Hepatocyte (in vitro differentiated cells): Measurements from ENCODE around the gene MSL3B.
A peak's percentile ranks its signal among the peaks of the same experiment; 100 is the strongest.

ENCODE experiments used
- DNase-seq: peaks from one replicate; pipeline ENCODE4 v3.0.0-alpha.2; 2016; ENCODE audit warnings: low spot score
- H2AFZ ChIP-seq: fragments of 200-600 bp; sonication (generic); 2 replicates; pipeline ENCODE4 v1.6.0; 2016; ENCODE audit warnings: antibody characterized with exemption, mild to moderate bottlenecking
- H3K27ac ChIP-seq: fragments of 200-600 bp; sonication (generic); 2 replicates; pipeline ENCODE4 v1.5.1; 2016; ENCODE audit warnings: mild to moderate bottlenecking
- H3K27me3 ChIP-seq: fragments of 200-600 bp; sonication (generic); 2 replicates; pipeline ENCODE4 v1.6.1; 2016
- H3K36me3 ChIP-seq: fragments of 200-600 bp; sonication (generic); replicated peaks from 2 replicates; pipeline ENCODE4 v1.5.1; 2016; ENCODE audit warnings: low read depth; ENCODE audit not compliant: insufficient read depth
- H3K4me1 ChIP-seq: fragments of 200-600 bp; sonication (generic); 2 replicates; pipeline ENCODE4 v1.5.1; 2016; ENCODE audit warnings: mild to moderate bottlenecking, moderate library complexity; ENCODE audit not compliant: insufficient read depth
- H3K4me2 ChIP-seq: fragments of 200-600 bp; sonication (generic); 2 replicates; pipeline ENCODE4 v1.6.0; 2016
- H3K4me3 ChIP-seq: fragments of 200-600 bp; sonication (generic); 2 replicates; pipeline ENCODE4 v1.5.1; 2016; ENCODE audit warnings: mild to moderate bottlenecking
- H3K79me2 ChIP-seq: fragments of 200-600 bp; sonication (generic); 2 replicates; pipeline ENCODE4 v1.6.0; 2017; ENCODE audit warnings: mild to moderate bottlenecking
- H3K9me2 ChIP-seq: fragments of 200-600 bp; sonication (generic); replicated peaks from 2 replicates; pipeline ENCODE4 v1.6.0; 2017; ENCODE audit warnings: mild to moderate bottlenecking; ENCODE audit not compliant: insufficient read depth
- H3K9me3 ChIP-seq: fragments of 200-600 bp; sonication (generic); 2 replicates; pipeline ENCODE4 v1.5.1; 2016; ENCODE audit warnings: low read depth, mild to moderate bottlenecking
- H4K20me1 ChIP-seq: fragments of 200-600 bp; sonication (generic); 2 replicates; pipeline ENCODE4 v1.6.0; 2016; ENCODE audit warnings: mild to moderate bottlenecking; ENCODE audit not compliant: insufficient read depth, poor library complexity, severe bottlenecking
- EZH2 ChIP-seq: fragments of 200-600 bp; sonication (generic); IDR thresholded peaks from 2 replicates; pipeline ENCODE4 v1.6.1; 2016; ENCODE audit warnings: antibody characterized with exemption, mild to moderate bottlenecking, borderline replicate concordance
- EZH2phosphoT487 ChIP-seq: fragments of 200-600 bp; sonication (generic); IDR thresholded peaks from one replicate; pipeline ENCODE4 v1.6.1; 2018; ENCODE audit warnings: antibody characterized with exemption, mild to moderate bottlenecking, low read depth, moderate library complexity; ENCODE audit not compliant: unreplicated experiment, severe bottlenecking
- WGBS: methylation state at CpG from one replicate; pipeline ENCODE4 v1.1.6; 2016; ENCODE audit warnings: low lambda C conversion rate; ENCODE audit errors: missing lambda C conversion rate; 5-methylcytosine and 5-hydroxymethylcytosine counted together
- TF ChIP-seq, protein P1 (sequence below): fragments of 200-600 bp; sonication (generic); IDR thresholded peaks from 2 replicates; pipeline ENCODE4 v1.5.1; 2016; ENCODE audit warnings: antibody characterized with exemption, mild to moderate bottlenecking; ENCODE audit not compliant: poor library complexity

The MSL3B gene

DNA sequence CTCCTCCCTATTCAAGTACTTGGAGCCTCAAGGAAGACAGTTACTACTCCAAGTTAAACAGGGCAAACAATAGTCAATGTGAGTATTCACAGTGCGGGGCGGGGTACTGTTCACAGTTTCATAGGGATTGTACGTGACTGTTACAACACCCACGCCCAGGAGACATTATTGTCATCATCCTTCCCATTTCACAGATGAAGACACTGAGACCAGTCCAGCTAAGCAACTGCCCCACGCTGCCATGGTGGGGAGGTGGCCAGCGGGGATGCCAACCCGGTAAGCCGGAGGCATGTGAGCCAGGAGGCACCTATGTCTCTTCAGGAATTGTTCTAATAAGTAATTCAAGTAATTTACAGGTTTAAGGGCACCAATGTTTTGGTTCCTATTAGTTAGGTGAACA is 14.8 kb downstream of the MSL3B start:
- H3K9me3 ChIP-seq, result no peaks in the 10 kb centered on the region
- DNase-seq, result no peak
- peak overlapping the region; percentile 24 for H2AFZ ChIP-seq

DNA sequence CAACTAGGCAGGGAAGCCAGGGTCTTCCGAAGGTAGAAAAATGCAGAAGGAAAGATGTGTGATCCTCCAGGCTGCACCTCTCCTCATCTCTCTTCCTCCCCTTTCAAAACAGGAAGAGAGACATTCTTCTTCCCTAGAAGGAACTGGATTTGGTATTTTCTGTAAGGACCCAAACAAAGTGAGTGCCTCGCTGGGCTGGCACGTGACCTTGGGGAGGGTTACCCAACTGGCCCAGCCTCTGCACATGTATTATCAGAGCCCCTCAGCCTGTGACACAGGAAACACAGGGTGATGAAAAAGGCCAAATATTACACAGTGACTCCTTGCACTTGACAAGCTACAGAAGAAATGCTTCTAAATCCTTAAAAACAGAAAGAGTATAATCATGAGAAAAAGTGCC is 16.1 kb downstream of the MSL3B start:
- WGBS, result 86% methylated on average over 3 of the region's 3 CpGs
- no peak overlapping the region for H3K27ac ChIP-seq
- no peak for TF ChIP-seq EZH2
- TF ChIP-seq, protein P1, sequence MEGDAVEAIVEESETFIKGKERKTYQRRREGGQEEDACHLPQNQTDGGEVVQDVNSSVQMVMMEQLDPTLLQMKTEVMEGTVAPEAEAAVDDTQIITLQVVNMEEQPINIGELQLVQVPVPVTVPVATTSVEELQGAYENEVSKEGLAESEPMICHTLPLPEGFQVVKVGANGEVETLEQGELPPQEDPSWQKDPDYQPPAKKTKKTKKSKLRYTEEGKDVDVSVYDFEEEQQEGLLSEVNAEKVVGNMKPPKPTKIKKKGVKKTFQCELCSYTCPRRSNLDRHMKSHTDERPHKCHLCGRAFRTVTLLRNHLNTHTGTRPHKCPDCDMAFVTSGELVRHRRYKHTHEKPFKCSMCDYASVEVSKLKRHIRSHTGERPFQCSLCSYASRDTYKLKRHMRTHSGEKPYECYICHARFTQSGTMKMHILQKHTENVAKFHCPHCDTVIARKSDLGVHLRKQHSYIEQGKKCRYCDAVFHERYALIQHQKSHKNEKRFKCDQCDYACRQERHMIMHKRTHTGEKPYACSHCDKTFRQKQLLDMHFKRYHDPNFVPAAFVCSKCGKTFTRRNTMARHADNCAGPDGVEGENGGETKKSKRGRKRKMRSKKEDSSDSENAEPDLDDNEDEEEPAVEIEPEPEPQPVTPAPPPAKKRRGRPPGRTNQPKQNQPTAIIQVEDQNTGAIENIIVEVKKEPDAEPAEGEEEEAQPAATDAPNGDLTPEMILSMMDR, result no peak
- TF ChIP-seq EZH2phosphoT487, result no peak
- H3K79me2 ChIP-seq, result peaks cover 38% of the 10 kb centered on the region
- H3K27me3 ChIP-seq, result no peaks in the 10 kb centered on the region
- H3K4me3 ChIP-seq, result no peak overlapping the region
- H3K9me3 ChIP-seq, result no peaks in the 10 kb centered on the region
- no peaks in the 10 kb centered on the region for H3K9me2 ChIP-seq
- no peaks in the 10 kb centered on the region for H3K4me1 ChIP-seq
- DNase-seq, result no peak
- no peaks in the 10 kb centered on the region for H3K36me3 ChIP-seq
- H4K20me1 ChIP-seq, result no peaks in the 10 kb centered on the region
- no peak overlapping the region for H2AFZ ChIP-seq
- H3K4me2 ChIP-seq, result peak overlapping the region; percentile 71

More for the DNA sequence above, 14.8 kb downstream of the MSL3B start:
- peak overlapping the region; percentile 21 for H3K4me3 ChIP-seq
- no peaks in the 10 kb centered on the region for H3K27me3 ChIP-seq
- TF ChIP-seq EZH2 (no peak), EZH2phosphoT487 (no peak)
- TF ChIP-seq, protein P1, result no peak
- H3K27ac ChIP-seq, result no peak overlapping the region
- H3K4me1 ChIP-seq, result no peaks in the 10 kb centered on the region
- no peaks in the 10 kb centered on the region for H3K9me2 ChIP-seq
- WGBS, result 33% methylated on average over 8 of the region's 8 CpGs
- no peaks in the 10 kb centered on the region for H4K20me1 ChIP-seq
- no peaks in the 10 kb centered on the region for H3K36me3 ChIP-seq
- peaks cover 38% of the 10 kb centered on the region for H3K79me2 ChIP-seq
- H3K4me2 ChIP-seq, result peak overlapping the region; percentile 71

DNA sequence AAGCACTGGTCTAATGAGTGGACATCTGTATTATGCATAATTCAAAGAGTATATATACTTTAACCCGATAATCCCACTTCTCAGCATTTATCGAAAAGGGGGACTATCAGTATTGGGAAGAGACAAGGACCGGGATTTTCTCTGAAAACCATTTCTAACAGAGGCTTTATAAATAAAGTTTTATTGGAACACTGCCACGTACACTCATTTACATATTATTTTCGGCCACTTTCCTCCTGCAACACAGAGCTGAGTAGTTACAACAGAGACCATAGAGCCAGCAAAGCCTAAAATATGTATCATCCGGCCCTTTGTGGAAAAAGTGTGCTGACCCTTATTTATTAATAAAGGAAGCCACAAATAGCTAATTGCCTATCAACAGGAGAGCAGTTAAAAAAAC is 17.0 kb downstream of the MSL3B start:
- Histone ChIP-seq H3K9me3 (no peaks in the 10 kb centered on the region), H3K4me1 (no peaks in the 10 kb centered on the region), H3K9me2 (no peaks in the 10 kb centered on the region), H3K79me2 (peaks cover 38% of the 10 kb centered on the region), H3K4me3 (no peak overlapping the region), H3K27ac (no peak overlapping the region), H3K36me3 (no peaks in the 10 kb centered on the region), H4K20me1 (no peaks in the 10 kb centered on the region), H3K27me3 (no peaks in the 10 kb centered on the region), H2AFZ (no peak overlapping the region), H3K4me2 (no peak overlapping the region)
- no peak for TF ChIP-seq EZH2phosphoT487
- TF ChIP-seq, protein P1, result no peak
- no peak for TF ChIP-seq EZH2
- 99% methylated on average over 6 of the region's 6 CpGs for whole genome bisulfite sequencing
- no peak for DNase-seq

DNA sequence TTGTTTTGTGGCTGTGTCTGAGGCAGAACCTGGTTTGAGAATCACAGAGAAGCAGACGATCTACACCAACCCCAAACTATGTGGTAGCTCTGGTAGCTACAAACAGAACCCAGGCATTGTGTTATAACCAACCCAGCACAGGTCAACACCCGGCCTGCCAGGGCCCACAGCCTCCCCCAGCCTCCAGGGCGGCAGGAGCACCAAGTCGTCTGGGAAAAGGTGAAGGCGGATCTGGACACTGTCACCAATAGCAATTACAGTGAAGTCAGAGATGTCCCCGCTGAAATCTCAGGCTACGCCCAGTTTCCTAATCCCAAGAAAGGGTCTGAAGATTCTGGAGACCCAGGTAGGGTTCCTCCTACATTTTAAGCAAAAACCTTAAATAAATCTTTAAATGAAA is 17.4 kb downstream of the MSL3B start:
- peaks cover 38% of the 10 kb centered on the region for H3K79me2 ChIP-seq
- H3K27ac ChIP-seq, result no peak overlapping the region
- no peaks in the 10 kb centered on the region for H3K9me3 ChIP-seq
- H3K36me3 ChIP-seq, result no peaks in the 10 kb centered on the region
- H4K20me1 ChIP-seq, result no peaks in the 10 kb centered on the region
- H3K27me3 ChIP-seq, result no peaks in the 10 kb centered on the region
- 81% methylated on average over 7 of the region's 7 CpGs for WGBS
- no peaks in the 10 kb centered on the region for H3K9me2 ChIP-seq
- no peak for DNase-seq
- no peak overlapping the region for H2AFZ ChIP-seq
- H3K4me3 ChIP-seq, result no peak overlapping the region
- H3K4me1 ChIP-seq, result no peaks in the 10 kb centered on the region
- TF ChIP-seq EZH2phosphoT487 (no peak), EZH2 (no peak)
- TF ChIP-seq, protein P1, result no peak
- H3K4me2 ChIP-seq, result no peak overlapping the region
